Stimulated activated CD4-positive, alpha-beta T cell treated with anti-CD3 and anti-CD28 coated beads, TNF-alpha, amount 100 ng/mL, for 48 hours (primary cell): ENCODE data around the gene ULBP2.
"Not testable (repeated sequence)": the region's sequence is repeated elsewhere in the genome, so short reads cannot be mapped to it uniquely, and the experiment has no call there.

Source experiments
- DNase-seq, 3 donors: peaks; one replicate each; pipeline ENCODE4 v3.0.0-alpha.2; 2020; ENCODE audit warnings: low read depth in 3 of 3

ULBP2 gene

DNA sequence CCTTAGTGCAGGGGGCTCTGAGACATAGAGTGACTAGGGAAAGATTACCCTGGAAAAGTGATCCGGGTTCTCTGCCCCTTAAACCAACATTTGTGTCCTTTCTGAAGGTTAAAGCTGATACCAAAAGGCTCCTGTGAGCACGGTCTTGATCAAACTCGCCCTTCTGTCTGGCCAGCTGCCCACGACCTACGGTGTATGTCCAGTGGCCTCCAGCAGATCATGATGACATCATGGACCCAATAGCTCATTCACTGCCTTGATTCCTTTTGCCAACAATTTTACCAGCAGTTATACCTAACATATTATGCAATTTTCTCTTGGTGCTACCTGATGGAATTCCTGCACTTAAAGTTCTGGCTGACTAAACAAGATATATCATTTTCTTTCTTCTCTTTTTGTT, 6.8 kb downstream of the ULBP2 start:
- DNase-seq: no peak

DNA sequence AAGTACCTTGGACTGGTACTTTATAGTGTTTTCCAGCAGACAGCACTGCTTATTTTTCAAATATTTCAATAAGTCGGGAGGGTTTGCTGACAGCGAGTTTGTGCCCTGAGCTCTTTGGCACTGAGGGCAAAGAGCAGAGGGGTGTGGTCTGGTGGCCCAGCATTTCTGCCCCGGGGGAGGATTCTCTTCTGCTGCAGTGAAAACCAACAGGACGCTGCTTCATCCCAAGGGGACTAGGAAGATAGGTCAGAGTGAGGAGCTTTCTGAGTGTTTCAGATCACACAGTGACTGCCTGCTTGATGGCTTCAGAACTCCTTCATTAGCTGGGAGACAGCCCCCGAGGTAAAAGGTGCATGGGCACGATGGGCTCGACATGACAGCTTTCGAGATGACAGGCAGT, 8.6 kb downstream of the ULBP2 start:
- no peak for DNase-seq

DNA sequence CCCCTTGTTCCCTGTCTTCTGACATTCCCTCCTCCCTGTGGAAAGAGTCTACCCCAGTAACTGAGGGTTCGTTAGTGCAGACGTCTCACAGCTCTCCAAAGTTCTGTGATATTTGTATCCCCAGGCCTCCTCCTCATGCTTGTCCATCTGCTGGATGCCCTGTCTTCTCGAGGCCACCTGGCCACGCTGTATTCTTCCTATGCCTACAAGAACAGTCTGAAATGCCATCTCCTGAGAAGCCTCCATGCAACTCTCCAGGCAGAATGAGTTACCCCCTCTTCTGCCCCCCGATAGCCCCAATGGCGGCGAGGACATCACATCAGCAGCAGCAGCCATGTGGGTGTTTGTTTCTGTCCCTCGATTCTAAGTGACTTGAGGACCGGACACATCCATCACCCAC, 9.3 kb downstream of the ULBP2 start:
- no peak for DNase-seq

DNA sequence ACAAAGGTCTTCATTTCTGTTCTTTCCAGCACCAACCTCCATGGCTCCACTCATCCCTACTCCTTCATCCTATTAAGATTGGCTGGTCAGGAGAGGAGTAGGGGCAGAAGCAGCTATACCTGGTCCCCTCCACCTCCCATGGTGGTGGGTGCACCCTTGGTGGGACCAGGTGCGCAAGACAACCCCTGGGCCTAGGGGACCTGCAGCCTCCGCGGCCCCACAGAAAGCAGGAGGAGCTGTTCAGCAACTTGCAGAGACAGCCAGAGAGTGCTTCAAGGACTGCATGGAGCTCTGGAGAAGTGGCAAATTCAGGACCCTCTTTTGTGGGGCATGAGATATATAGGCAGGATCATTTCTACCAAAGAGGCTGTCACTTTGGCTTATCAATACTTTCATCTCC, 9.8 kb downstream of the ULBP2 start:
- no peak for DNase-seq

DNA sequence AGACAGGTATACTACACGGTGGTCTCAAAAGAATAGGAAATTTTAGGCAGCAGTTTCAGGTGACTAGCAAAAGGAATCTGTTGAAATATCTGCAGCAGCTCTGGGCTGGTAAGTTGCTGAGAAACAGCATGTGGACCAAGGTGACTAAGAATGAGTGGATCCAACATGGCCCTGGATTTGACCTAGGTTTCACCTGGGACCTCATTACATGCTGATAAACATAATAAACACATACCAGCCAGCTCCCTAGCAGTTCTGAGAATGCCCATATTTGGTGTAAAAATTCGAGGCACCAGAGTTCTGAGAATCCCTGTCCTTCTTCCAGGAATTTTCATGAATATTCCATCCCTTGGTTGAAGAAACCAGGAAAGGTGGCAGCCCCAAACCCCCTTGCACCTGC, 11.6 kb downstream of the ULBP2 start:
- DNase-seq: not testable (repeated sequence)

DNA sequence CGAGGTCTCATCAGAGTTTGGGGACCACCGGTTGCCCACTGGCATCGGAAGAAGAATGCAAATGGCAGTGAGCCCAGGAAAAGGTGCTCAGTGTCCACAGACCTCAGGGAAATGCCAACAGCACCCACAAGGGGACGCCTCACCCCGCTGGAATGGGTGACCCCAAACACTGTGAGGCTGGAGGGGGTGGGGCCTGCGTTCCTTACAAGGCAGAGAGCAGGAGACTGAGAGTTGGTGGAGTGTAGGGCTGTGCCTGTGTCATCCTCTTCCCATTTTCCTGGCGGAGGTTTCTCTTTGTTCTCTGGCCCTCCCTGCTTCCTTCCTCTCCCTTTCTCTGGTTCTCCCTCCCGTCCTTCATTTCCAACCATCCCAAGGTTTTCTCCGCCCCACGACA, 12.1 kb downstream of the ULBP2 start:
- not testable (repeated sequence) for DNase-seq

DNA sequence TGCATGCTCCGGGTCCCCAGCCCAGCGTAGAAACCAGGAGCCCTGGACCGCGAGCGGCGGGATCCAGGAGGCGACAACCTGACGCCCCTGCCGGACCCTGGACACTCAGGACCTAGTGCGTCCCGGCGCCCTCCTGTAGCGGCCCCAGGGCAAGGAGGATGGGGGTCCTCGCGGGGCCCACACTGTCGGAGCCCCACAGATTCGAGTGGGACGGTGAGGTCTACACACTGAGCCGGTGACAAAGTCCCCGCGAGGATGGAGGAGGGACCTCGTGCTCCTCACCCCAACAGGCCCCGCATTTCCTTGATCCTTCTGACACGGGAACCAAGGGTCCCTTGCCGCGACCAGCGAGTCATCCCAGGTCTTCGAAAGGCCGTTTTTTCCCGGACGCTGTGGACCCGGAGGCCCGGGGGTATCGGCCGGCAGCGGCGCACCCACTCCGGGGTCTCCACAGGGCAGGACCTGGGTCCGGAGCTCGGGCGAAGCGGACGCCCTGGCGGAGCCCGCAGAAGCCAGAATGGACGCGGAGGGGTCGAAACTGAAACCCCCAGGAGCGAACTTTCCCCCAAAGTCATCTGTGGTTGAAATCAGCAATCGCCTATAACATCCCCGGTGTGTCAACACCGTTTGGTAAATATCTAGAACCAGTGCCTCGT, 12.6 kb downstream of the ULBP2 start:
- DNase-seq: not testable (repeated sequence)

DNA sequence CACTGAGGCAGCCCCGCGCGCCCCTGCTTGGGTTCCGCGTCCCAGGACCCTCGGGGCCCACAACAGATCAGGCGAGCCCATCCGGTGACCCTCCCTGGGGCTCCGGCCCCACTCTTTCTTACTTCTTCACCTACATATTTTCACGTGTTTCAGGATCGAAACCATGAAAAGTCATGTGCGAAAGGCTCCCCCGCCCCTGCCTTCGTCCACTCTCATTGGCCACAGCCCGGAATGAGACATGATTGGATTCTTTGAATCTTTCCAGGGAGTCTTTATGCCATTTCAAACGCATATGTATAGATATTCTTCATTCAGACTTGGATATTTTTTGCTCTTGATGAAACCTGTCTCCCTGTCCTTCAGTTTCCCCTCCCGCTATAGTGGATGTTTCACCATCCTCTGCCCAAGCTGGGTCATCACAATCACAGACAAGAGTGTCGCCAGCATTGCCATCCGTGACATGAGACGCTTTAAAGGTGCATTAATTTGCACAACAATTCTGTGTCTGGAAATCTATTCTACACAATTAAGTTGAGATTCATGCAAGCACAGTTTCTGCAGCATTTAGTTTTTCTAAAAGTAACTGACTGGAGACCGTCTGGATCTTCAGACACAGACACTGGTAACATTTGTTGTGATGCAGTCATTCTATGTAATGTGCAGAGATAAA, 13.3 kb downstream of the ULBP2 start:
- not testable (repeated sequence) for DNase-seq

DNA sequence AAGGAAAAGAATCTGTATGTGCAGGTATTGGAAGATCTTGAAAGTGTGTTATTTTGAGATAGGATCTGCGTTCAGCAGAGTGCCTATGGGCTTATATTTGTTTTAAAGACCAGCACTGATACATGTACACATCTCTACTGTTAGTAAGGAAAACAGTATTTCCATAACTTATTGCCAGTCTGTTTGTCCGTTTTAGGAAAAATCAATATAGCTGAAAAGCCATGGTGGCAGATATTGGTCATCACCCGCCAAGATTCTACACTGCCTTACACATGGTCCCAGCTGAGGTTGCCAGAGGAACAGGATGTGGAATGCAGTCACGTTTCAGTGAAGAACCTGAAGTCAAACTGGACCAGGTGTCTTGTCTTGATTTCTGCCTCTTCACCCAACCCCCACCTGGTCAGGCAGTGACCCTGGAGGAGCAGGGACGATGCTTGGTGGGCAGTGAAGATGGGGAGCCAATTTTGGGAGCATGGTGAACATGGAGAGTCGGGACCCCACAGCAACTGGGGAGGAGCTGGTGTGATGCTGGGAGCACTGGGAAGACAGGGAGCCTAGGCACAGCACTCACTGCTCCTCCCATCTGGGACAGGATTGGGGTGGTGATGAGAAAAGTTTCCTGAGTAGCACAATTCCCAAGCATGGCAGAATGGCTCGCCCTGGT, 14.0 kb downstream of the ULBP2 start:
- not testable (repeated sequence) for DNase-seq

DNA sequence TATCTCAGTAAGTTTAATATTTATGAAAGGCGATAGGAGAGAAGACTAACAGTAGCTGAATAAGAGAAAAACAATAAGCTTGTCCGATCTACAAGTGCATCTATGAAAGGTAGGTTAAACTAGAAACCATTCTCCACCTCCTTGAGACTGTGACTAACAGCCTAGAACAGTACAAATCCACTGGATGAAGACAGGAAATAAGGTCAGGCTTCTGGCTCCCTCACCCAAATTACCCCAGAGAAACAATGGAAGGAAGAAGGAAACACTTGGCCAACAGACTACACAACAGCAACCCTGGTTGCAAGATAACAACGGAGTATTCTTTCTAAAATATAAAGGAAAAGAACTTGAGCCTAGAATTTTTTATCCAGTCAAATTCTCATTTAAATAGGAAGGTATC, 16.3 kb downstream of the ULBP2 start:
- not testable (repeated sequence) for DNase-seq

DNA sequence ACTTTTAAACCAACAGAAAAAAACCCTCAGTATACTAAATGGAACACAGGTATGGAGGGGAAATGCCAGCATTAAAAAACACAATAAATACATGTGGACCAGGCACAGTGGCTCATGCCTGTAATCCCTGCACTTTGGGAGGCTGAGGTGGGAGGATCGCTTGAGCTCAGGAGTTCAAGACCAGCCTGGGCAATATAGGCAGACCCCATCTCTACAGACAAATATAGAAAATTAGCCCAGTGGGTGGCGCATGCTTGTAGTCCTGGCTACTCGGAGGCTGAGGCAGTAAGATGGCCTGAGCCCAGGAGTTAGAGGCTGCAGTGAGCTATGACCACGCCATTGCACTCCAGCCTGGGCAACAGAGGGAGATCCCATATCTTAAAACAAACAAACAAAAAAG, 18.0 kb downstream of the ULBP2 start:
- not testable (repeated sequence) for DNase-seq

DNA sequence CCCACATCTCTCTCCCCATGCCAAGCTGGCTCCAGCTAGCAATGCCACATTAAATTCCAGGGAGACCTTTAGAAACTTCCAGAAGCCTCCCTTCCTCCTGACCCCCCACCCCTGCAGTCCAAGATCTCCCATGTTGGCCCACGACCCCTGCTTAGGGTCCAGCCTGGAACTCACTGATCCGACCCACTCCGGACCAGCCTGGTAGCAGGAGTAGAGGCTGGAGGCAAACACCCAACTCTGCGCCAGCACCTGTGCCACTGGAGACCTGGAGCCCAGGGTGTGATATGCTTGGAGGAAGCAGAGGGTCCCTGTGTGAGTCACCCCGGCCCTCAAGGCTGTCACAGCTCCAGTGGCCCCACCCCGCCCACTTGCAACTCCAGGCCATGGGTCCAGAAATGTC, 18.7 kb downstream of the ULBP2 start:
- no peak for DNase-seq

DNA sequence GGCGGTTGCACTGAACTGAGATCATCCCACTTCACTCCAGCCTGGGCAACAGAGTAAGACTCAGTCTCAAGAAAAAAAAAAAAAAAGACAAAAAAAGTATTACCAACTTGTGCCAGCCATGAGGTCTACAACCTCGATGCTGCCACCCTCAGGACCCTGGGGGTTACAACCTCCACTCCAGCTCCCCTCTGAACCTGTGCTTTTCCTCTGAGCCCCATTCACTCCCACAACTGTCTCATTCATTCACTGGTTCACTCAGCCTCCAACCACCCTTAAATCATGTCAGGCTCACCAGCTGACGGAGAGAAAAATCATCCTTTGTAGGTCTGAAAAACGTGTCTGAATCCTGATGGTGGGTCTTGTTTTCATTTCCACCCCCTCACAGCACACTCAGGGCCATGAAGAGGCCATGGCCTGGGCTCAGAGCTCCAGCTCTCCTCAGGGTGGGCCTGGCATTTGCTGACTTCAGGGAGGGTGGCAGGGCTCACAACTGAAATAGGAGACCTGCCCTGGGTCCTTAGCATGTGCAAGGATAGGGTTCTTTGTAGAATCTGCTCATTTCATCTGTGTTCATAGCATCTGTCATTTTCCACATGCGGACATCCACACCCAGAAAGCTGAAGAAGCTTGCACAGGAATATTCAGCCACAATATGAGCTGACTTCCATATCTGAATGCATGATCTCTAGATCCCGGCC, 20.1 kb downstream of the ULBP2 start:
- DNase-seq: peak in 1 of 3 donors; percentile 47

DNA sequence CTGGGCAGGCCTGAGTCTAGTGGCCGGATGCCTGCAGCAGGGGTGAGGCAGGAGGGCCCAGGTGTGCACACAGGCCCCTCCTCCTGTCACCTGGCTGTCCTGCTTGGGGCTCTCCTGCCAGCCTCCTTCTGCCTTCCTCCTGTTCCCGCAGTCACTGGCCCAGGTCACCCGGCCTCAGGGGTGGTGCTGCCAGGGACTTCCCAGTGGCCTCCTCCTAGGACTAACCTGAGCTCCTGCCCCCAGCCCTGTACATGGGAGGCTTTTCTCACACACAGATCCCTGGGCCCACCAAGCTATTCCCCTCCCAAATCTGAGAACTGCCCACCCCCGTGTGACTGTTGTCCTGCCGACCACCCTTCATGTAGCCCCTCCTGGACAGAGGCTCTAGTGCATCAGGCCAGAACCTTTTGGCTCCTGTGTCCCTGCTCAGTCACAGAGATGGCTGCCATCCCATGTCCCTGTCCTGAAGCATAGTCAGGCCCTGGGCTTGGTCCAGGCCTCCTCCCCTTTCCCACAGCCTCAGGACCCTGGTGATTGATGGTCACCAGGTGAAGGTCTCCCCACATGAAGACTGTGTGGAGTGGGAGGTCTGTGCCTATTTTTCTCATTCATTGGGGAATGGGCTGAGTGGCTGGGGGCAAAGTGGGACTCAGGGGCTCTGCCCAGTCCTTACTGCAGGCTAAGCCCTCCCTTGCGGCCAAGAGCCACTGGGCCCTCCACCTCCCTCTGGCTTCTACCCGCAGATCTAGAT, 20.8 kb downstream of the ULBP2 start:
- DNase-seq: no peak

DNA sequence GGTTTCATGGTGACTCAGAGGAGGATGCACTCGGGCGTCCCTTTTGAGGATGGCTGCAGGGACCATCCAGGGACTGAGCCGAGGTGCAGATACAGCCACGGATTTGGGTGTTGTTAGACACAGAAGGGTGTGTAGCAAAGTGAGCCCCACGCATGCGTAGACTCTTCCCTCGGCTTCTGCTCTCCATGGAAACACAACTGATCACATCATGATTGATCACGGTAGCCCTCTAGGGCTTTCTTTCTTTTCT, 21.3 kb downstream of the ULBP2 start:
- DNase-seq: peak in 1 of 3 donors; percentile 31

DNA sequence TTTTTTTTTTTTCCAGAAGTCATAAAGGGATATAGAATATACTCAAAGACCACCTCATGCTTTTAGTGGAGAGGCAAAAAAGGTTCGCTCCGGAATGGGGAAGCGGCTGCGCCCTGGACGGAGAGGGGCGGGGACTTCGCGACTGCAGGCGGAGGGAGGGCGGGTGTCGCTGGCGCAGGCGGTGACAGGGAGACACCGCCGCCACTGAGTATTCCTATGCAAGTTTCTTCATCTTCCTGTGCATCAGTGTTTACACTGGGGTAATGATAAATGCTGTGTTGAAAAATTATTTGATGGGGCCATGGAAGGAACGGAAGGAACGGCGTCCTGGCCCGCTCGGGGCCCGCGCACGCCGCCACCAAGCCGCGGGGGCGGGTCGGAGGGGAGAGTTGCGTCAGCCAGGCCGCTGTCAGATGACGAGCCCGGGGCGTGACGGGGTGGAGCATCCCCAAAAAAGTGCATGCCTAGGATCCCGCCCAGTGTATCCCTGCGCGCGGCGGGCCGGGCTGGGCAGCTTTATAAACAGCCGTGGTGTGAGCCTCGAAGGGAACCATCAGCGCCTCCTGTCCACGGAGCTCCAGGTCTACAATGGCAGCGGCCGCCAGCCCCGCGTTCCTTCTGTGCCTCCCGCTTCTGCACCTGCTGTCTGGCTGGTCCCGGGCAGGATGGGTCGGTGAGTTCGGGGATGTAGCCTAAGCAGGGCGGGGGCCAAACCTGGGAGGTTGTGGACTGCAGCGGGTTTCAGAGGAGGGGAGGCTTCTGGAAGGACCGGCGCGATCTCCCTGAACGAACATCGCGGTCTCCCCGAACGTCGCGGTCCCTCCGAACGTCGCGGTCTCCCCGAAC, 21.9 kb downstream of the ULBP2 start, which contains the start of gene ULBP1:
TSS of gene ULBP1 (plus strand) at position 482 of the 846 bp plus-strand sequence. CDS start at position 589, 107 bp downstream.
- DNase-seq: peak; percentile 73 to 79 (median 73)

DNA sequence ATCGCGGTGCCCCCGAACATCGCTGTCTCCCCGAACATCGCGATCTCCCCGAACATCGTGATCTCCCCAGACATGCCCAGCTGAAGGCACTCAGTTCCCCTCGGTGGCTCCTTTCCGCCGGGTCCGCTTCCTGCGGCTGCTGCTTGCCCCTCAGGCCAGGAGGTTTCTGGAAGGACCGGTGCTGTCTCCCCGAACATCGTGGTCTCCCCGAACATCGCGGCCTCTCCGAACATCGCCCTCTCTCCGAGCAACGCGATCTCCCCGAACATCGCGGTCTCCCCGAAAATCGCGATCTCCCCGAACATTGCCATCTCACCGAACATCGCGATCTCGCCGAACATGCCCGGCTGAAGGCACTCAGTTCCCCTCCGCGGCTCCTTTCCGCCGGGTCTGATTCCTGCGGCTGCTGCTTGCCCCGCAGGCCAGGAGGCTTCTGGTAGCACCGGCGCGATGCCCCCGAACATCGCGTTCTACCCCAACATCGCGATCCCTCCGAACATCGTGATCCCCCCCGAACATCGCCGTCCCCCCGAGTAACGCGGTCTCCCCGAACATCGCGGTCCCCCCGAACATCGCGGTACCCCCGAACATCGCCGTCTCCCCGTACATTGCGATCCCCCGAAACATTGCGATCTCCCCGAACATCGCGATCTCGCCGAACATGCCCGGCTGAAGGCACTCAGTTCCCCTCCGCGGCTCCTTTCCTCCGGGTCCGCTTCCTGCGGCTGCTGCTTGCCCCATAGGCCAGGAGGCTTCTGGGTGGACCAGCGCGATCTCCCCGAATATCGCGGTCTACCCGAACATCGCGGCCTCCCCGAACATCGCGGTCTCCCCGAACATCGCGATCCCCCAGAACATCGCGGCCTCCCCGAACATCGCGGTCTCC, 22.7 kb downstream of the ULBP2 start:
- no peak for DNase-seq

DNA sequence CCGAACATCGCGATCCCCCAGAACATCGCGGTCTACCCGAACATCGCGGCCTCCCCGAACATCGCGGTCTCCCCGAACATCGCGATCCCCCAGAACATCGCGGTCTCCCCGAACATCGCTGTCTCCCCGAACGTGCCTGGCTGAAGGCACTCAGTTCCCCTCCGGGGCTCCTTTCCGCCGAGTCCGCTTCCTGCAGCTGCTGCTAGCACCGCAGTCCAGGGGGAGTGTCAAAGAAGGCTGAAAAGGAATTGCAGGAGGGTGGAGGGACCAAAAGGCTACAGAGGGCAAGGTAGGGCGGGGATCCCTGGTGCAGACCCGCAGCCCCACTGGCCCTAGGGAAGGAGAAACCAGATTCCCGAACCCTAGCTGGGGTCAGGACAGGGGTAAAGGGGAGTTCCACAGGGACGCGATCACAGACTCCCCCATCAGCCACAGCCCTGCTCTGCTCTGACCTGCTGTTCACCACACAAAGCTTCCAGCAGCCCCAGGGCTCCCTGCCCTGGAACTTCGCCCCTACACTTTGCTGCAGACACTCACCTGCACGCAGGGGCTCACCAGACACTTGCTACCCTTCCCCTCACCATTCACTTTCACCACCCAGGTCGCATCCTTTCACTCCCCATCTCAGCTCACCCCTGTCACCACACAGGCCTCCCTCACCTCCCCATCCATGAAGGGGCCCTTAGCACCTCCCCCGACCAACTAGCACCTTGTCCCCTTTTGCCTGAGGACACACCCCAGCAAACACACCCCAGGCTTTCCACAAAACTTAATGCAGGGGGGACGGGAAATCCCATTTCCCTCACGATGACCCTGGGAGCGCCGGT, 23.6 kb downstream of the ULBP2 start:
- no peak for DNase-seq

DNA sequence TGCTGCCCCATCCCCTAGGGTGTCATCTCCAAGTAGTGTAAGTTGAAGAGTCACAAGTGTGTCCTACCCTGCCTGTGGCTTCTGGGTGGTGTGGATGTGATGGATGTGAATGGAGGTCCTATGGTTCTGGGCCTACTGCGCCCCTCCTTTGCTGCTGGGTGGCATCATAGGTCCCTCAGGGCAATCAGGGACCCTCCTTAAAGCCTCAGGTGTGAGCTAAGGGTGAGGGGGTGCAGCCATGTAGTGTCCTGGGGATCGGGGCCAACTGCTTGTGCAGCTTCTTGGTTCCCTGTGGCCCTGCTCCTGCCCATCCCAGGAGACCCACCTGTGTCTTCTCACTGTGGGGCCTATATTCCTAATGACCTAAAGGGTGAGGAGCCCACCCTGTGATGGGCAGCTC, 24.5 kb downstream of the ULBP2 start:
- DNase-seq: not testable (repeated sequence)
